Muscle layer of colon (tissue), 2 donors: ENCODE data around the gene SYNE1.

Source experiments
- H3K27ac ChIP-seq: one replicate; pipeline ENCODE4 v1.7.0; 2013; ENCODE audit warnings: low read depth, mild to moderate bottlenecking, low read length, moderate library complexity
- H3K27me3 ChIP-seq, 2 donors: one replicate each; pipeline ENCODE4 v1.7.0; 2013; ENCODE audit warnings: low read length in 2 of 2, mild to moderate bottlenecking in 2 of 2; ENCODE audit not compliant: insufficient read depth in 2 of 2, control insufficient read depth in 1 of 2
- H3K36me3 ChIP-seq: one replicate; pipeline ENCODE4 v1.7.0; 2013; ENCODE audit warnings: mild to moderate bottlenecking, low read length; ENCODE audit not compliant: insufficient read depth
- H3K4me1 ChIP-seq: one replicate; pipeline ENCODE4 v1.7.0; 2013; ENCODE audit warnings: mild to moderate bottlenecking, low read length; ENCODE audit not compliant: insufficient read depth
- H3K4me3 ChIP-seq, 2 donors: one replicate each; pipeline ENCODE4 v1.7.0; 2013; ENCODE audit warnings: low read length in 2 of 2, low read depth in 1 of 2, mild to moderate bottlenecking in 1 of 2, moderate library complexity in 1 of 2
- H3K9ac ChIP-seq: one replicate; pipeline ENCODE4 v1.7.0; 2013; ENCODE audit warnings: low read length
- H3K9me3 ChIP-seq: one replicate; pipeline ENCODE4 v1.7.0; 2013; ENCODE audit warnings: mild to moderate bottlenecking, low read length
- donor health status: abdominal sarcoma.
- donor health status: Adenocarcinoma of cecum.

The SYNE1 gene

DNA sequence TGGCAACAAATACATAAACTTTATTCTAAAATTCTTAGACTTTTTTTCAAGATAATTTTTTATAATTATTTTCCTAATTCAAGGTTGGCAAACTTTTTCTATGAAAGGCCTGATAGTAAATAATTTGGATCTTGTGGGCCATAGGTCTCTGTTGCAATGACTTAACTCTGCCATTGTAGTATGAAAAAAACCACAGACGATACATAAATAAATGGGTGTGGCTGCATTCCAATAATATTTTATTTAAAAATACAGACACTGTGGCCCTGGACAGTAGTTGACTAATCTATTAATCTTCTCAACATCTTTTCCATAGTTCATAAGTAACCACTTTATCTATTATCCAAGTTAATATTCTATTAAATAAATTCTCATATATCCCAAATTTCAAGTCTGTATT is 281.1 kb downstream of the SYNE1 start:
- Histone ChIP-seq H3K27ac (no peak overlapping the region), H3K9ac (no peak overlapping the region), H3K27me3 (no peaks in the 10 kb centered on the region), H3K36me3 (peaks cover 70% of the 10 kb centered on the region), H3K9me3 (no peaks in the 10 kb centered on the region), H3K4me1 (peaks cover 5% of the 10 kb centered on the region), H3K4me3 (no peak overlapping the region)

DNA sequence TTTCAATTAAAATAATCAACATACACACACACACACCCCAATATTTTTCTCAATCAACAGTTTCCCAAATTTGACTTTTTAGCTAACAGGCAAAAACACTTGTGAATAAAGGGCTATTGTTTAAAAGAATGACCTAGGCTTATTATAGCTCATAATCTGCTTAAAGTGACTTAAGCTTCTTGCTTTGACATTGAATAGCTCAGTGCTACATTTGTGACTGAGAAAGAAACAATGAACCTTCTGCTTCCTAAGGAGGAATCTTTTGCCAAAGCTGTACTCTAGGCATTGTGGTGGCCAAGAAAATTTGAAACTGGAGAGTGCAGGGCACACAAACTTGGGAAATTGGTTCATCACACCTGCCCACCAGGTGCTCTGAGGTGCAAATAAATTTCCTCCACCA is 282.0 kb downstream of the SYNE1 start:
- H3K9me3 ChIP-seq, result no peaks in the 10 kb centered on the region
- H3K9ac ChIP-seq, result no peak overlapping the region
- H3K36me3 ChIP-seq, result peaks cover 68% of the 10 kb centered on the region
- H3K4me3 ChIP-seq, result no peak overlapping the region
- no peaks in the 10 kb centered on the region for H3K27me3 ChIP-seq
- H3K4me1 ChIP-seq, result peaks cover 6% of the 10 kb centered on the region
- no peak overlapping the region for H3K27ac ChIP-seq

DNA sequence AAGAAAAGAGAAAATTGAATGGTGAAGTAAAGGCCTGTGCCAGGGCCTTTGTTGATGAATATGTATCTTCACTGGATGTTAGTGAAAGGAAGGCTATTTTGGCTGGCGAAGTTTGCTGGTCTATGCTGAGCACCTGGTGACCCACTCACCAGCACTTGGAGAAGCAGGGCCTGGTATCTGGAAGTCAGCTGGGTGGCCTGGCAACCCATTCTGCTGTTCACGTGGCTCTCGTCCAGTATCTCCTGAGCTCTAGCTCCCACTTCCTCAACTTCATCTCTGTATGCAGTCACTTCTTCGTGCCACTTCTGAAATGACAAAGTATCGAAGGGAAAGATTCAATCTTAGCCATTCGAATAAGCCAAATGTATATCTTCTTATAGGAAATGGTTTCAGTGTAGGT is 283.7 kb downstream of the SYNE1 start:
- Histone ChIP-seq H3K36me3 (peaks cover 69% of the 10 kb centered on the region), H3K9me3 (no peaks in the 10 kb centered on the region), H3K27me3 (no peaks in the 10 kb centered on the region), H3K4me3 (no peak overlapping the region), H3K27ac (no peak overlapping the region), H3K4me1 (peaks cover 6% of the 10 kb centered on the region), H3K9ac (no peak overlapping the region)

DNA sequence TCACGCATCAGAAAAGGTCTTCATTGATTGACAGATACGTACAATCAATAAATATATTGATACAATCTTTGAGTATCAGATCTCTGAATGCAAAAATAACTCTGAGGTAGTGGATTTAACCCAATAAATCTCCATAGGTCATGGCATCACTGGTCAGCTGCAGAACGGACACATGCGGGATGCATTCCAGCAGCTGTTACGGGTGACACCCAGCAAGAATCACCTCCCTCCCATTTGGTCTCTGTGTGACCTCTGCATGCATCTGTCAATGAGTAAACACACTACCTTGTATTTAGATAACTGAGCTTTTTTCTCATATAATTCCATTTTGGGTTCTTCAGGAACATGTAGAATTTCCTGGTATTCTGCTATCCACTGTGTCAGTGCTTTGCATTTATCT is 285.4 kb downstream of the SYNE1 start:
- Histone ChIP-seq H3K27me3 (no peaks in the 10 kb centered on the region), H3K4me3 (no peak overlapping the region), H3K27ac (no peak overlapping the region), H3K9ac (no peak overlapping the region), H3K36me3 (peaks cover 58% of the 10 kb centered on the region), H3K9me3 (no peaks in the 10 kb centered on the region), H3K4me1 (peaks cover 6% of the 10 kb centered on the region)

DNA sequence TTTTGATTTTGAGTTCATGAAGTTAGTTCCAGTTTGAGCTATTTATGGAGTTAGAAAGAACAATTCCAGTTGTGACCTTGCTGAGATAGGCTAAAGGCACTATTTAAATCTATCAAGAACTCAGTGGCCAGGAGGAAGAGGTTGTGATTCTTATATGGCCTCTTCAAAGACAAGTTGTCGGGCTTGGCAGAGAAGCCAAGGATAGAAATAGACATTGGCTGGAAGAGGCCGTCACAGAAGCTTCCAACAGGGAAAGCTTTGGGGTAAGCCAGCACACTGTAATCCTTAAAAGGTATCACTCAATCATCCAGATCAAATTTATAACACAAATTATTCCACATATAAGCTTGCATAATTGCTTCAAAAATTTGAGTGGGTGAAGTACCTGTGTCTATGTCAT is 286.1 kb downstream of the SYNE1 start:
- Histone ChIP-seq H3K27ac (no peak overlapping the region), H3K36me3 (peaks cover 61% of the 10 kb centered on the region), H3K4me1 (peaks cover 6% of the 10 kb centered on the region), H3K9ac (no peak overlapping the region), H3K27me3 (no peaks in the 10 kb centered on the region), H3K4me3 (no peak overlapping the region), H3K9me3 (no peaks in the 10 kb centered on the region)

DNA sequence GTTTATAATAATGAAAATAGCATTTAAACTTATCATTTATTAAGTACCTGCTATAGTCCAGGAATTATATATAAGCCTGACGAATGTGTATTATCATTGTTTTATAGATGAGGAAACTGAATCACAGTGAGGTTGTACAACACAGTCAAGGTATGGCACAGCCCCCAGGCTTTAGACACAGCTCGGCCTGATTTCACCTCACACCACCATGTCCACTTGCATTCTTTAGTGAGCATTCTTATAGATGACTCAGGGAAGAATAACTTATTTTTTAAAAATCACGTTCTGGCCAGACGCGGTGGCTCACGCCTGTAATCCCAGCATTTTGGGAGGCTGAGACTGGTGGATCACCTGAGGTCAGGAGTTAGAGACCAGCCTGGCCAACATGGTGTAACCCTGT is 289.0 kb downstream of the SYNE1 start:
- Histone ChIP-seq H3K27me3 (no peaks in the 10 kb centered on the region), H3K9ac (no peak overlapping the region), H3K9me3 (no peaks in the 10 kb centered on the region), H3K4me1 (peaks cover 6% of the 10 kb centered on the region), H3K27ac (no peak overlapping the region), H3K4me3 (no peak overlapping the region), H3K36me3 (peaks cover 55% of the 10 kb centered on the region)

DNA sequence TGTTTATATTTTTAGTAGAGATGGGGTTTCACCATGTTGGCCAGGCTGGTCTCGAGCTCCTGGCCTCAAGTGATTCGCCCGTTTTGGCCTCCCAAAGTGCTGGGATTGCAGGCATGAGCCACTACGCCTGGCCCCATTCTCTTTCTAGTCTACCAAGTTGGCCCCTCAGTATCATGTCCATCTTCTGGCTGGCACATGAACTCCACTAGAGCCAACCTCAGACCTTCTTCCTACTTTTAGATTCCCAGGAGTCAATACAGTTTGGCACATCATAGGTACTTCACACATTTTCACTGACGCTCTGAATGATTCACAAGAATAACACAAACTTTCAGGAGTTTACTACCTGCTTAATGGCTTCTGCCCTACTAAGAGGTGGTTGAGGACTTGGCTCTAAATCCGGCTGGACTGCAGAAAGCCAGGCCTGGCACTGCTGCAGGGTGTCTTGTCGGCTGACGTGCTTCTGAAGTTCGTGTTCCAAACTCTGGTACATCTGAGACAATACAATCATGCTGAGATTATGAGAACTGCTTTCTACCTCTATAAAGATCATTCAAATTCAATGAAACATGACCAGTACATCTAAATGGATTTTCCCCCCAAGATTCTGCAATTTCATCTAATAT is 293.3 kb downstream of the SYNE1 start:
- no peaks in the 10 kb centered on the region for H3K9me3 ChIP-seq
- H3K9ac ChIP-seq, result no peak overlapping the region
- H3K4me3 ChIP-seq, result no peak overlapping the region
- H3K27me3 ChIP-seq, result no peaks in the 10 kb centered on the region
- peaks cover 56% of the 10 kb centered on the region for H3K36me3 ChIP-seq
- H3K27ac ChIP-seq, result no peak overlapping the region
- no peaks in the 10 kb centered on the region for H3K4me1 ChIP-seq

DNA sequence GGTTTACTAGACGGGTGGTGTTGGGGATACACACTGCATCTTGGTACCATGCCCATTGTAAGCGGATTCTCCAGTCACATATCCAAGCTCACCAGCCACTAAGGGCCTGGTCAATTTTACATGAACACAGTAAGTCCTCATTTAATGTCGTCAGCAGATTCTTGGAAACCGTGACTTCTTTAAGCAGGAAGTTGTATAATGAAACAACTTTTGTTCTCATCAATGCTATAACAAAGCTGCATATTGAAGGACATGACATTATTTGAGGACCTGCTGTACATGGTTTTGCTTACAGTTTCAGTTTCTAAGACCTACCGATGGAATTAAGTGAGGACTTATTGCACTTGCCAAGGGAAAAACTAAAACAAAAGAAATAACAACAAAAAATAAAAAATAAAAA is 295.6 kb downstream of the SYNE1 start:
- H3K27me3 ChIP-seq, result no peaks in the 10 kb centered on the region
- peaks cover 59% of the 10 kb centered on the region for H3K36me3 ChIP-seq
- no peak overlapping the region for H3K9ac ChIP-seq
- no peaks in the 10 kb centered on the region for H3K9me3 ChIP-seq
- no peak overlapping the region for H3K27ac ChIP-seq
- H3K4me3 ChIP-seq, result no peak overlapping the region
- no peaks in the 10 kb centered on the region for H3K4me1 ChIP-seq

DNA sequence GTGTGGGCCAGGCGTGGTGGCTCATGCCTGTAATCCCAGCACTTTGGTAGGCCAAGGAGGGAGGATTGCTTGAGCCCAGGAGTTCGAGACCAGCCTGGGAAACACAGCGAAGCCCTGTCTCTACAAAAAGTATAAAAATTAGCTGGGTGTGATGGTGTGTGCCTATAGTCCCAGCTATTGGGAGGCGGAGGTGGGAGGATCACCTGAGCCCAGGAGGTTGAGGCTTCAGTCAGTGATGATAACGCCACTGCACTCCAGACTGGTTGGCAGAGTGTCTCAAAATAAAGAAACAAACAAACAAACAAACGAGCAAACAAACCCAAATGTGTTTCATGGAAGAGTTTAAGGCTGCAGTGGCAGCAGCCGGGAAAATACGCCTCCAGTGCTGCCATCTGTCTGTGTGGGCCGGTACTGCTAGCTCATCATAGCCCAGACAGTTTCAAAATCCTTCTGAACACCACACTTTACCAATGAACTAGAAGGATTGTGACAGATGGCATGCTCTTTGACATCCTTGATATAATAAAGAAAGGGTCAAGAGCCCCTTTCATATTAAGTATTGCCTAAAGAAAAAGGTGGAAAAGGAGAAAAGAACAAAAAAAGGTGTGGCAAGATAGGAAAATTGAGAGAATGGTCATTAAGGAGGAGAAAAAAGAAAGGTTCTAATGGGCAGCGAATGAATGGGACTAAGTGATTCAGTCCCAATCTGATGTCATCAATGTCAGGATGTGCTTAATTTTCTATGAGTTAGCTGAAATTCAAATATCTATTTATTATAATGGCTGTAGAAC is 298.6 kb downstream of the SYNE1 start:
- no peak overlapping the region for H3K4me3 ChIP-seq
- H3K9ac ChIP-seq, result no peak overlapping the region
- H3K9me3 ChIP-seq, result no peaks in the 10 kb centered on the region
- H3K27ac ChIP-seq, result no peak overlapping the region
- H3K27me3 ChIP-seq, result no peaks in the 10 kb centered on the region
- peaks cover 63% of the 10 kb centered on the region for H3K36me3 ChIP-seq
- no peaks in the 10 kb centered on the region for H3K4me1 ChIP-seq

DNA sequence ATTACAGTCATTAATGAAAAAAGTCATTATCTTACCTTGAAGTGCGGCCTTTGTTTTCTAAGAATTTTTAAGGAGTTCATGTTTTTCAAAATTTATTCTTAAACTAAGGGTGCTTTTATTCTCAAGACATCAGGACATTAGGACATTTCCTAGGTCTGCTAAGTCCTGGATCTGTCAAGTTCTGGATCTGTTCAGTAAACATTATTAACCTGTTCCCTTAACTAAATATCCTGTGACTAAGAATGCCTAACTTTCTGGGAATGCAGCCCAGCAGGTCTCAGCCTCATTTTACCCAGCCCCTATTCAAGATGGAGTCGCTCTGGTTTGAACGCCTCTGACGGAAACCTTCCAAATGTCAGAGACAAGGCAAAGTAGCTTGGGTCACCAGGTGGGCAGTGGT is 302.6 kb downstream of the SYNE1 start:
- Histone ChIP-seq H3K27me3 (no peaks in the 10 kb centered on the region), H3K4me1 (no peaks in the 10 kb centered on the region), H3K9me3 (no peaks in the 10 kb centered on the region), H3K4me3 (no peak overlapping the region), H3K36me3 (peaks cover 66% of the 10 kb centered on the region), H3K9ac (no peak overlapping the region), H3K27ac (no peak overlapping the region)

DNA sequence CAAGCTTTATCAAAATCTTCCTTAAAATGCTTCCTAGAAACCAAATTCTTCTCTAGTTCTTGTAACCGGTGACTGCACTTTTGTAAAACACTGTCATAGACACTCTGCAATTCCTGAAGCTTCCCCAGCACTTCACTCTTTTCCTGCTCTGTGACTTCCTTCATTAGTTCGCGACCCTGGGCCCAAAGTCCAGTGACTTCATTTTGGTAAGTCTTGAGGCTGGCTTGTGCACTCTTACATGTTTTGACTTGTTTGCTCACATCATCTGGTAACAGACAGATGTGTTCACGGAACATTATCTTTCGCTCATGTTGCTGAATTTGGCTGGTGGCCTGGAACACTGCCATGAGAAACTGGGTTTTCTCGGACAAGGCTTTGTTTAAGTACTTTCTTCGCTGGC is 306.2 kb downstream of the SYNE1 start:
- no peak overlapping the region for H3K9ac ChIP-seq
- H3K27ac ChIP-seq, result no peak overlapping the region
- H3K27me3 ChIP-seq, result no peaks in the 10 kb centered on the region
- no peak overlapping the region for H3K4me3 ChIP-seq
- H3K9me3 ChIP-seq, result no peaks in the 10 kb centered on the region
- peaks cover 58% of the 10 kb centered on the region for H3K36me3 ChIP-seq
- H3K4me1 ChIP-seq, result no peaks in the 10 kb centered on the region
